IMR-90 (cell line): ENCODE results near the gene KCNK15. TPM values are rescaled to one million over a fixed set of nuclear protein-coding genes. Genes with fewer than 3 reads are reported as not detected.

Source experiments
- ATAC-seq: fragments of 200-7000 bp; cut with Tn5 transposase; 2 replicates; pipeline ENCODE4 v1.9.1; 2020; ENCODE audit warnings: low read depth, mild to moderate bottlenecking, moderate library complexity
- BruUV-seq: library from RNA; stranded (reverse); fragments of 400-500 nt; replicated peaks from 2 replicates; lab custom pipeline; 2021; lab: Mats Ljungman, UMichigan
- CTCF ChIA-PET: fragments of 300-600 bp; formaldehyde crosslinking; extraction: SDS; loops from one replicate; lab custom pipeline; 2021; ENCODE audit warnings: antibody characterized with exemption; lab: Yijun Ruan, JAX
- POLR2A ChIA-PET: fragments of 300-600 bp; sonication (Branson Sonifier 250); formaldehyde crosslinking; loops from one replicate; lab custom pipeline; 2022; ENCODE audit warnings: antibody characterized with exemption; ENCODE audit not compliant: unreplicated experiment; lab: Charles Lee
- DNase-seq: peaks from one replicate; pipeline ENCODE4 v3.0.0; 2013
- H2AFZ ChIP-seq: replicated peaks from 2 replicates; pipeline ENCODE3; 2013; ENCODE audit warnings: low read length, mild to moderate bottlenecking; ENCODE audit not compliant: poor library complexity
- H2AK5ac ChIP-seq: 2 replicates; pipeline ENCODE4 v1.6.1; 2013; ENCODE audit warnings: low read depth, low read length, inconsistent platforms
- H2AK9ac ChIP-seq: replicated peaks from 2 replicates; pipeline ENCODE3; 2013; ENCODE audit warnings: mild to moderate bottlenecking, low read depth, low read length, moderate library complexity; ENCODE audit not compliant: poor library complexity
- H2BK120ac ChIP-seq: 2 replicates; pipeline ENCODE4 v1.6.1; 2013; ENCODE audit warnings: low read depth, low read length, inconsistent platforms
- H2BK15ac ChIP-seq: 3 replicates; pipeline ENCODE4 v1.6.1; 2013; ENCODE audit warnings: low read depth, low read length, inconsistent platforms
- H2BK20ac ChIP-seq: 2 replicates; pipeline ENCODE4 v1.6.1; 2013; ENCODE audit warnings: low read depth, mild to moderate bottlenecking, inconsistent platforms, low read length, moderate library complexity
- H2BK5ac ChIP-seq: 2 replicates; pipeline ENCODE4 v1.6.1; 2013; ENCODE audit warnings: mild to moderate bottlenecking, low read depth, low read length, inconsistent platforms; ENCODE audit not compliant: poor library complexity, severe bottlenecking
- H3K14ac ChIP-seq: replicated peaks from 2 replicates; pipeline ENCODE4 v1.6.1; 2013; ENCODE audit warnings: low read depth, low read length, inconsistent platforms
- H3K18ac ChIP-seq: 2 replicates; pipeline ENCODE4 v1.6.1; 2013; ENCODE audit warnings: low read depth, low read length, control low read depth
- H3K23ac ChIP-seq: 2 replicates; pipeline ENCODE4 v1.6.1; 2013; ENCODE audit warnings: low read depth, low read length, inconsistent platforms
- H3K27ac ChIP-seq: 2 replicates; pipeline ENCODE4 v1.5.1; 2013; ENCODE audit warnings: mild to moderate bottlenecking, control low read depth, low read length; ENCODE audit not compliant: insufficient read depth
- H3K27me3 ChIP-seq: 2 replicates; pipeline ENCODE4 v1.6.1; 2013; ENCODE audit warnings: low read length; ENCODE audit not compliant: control insufficient read depth, insufficient read depth
- H3K36me3 ChIP-seq: 2 replicates; pipeline ENCODE4 v1.6.1; 2013; ENCODE audit warnings: low read length, mixed read lengths; ENCODE audit not compliant: control insufficient read depth, insufficient read depth
- H3K4ac ChIP-seq: 2 replicates; pipeline ENCODE4 v1.6.1; 2013; ENCODE audit warnings: low read depth, low read length, inconsistent platforms
- H3K4me1 ChIP-seq: 2 replicates; pipeline ENCODE4 v1.6.1; 2013; ENCODE audit warnings: low read length, mixed read lengths; ENCODE audit not compliant: control insufficient read depth, insufficient read depth
- H3K4me2 ChIP-seq: 2 replicates; pipeline ENCODE4 v1.6.1; 2013; ENCODE audit warnings: low read depth, mild to moderate bottlenecking, control low read depth, low read length, moderate library complexity
- H3K4me3 ChIP-seq: 2 replicates; pipeline ENCODE4 v1.5.1; 2013; ENCODE audit warnings: low read depth, mild to moderate bottlenecking, control low read depth, low read length, moderate library complexity; ENCODE audit not compliant: insufficient read depth
- H3K56ac ChIP-seq: 2 replicates; pipeline ENCODE4 v1.6.1; 2013; ENCODE audit warnings: low read length, inconsistent platforms; ENCODE audit not compliant: insufficient read depth; ENCODE audit errors: extremely low read depth
- H3K79me1 ChIP-seq, 2 experiments: 2 replicates each; pipeline ENCODE4 v1.6.1; 2013; ENCODE audit warnings: low read length in 2 of 2, inconsistent platforms in 1 of 2, low read depth in 1 of 2
- H3K9ac ChIP-seq: 2 replicates; pipeline ENCODE4 v1.6.1; 2013; ENCODE audit warnings: low read depth, low read length, control low read depth
- H3K9me1 ChIP-seq: 2 replicates; pipeline ENCODE4 v1.6.1; 2013; ENCODE audit warnings: low read length, inconsistent platforms; ENCODE audit not compliant: insufficient read depth
- H3K9me3 ChIP-seq: 2 replicates; pipeline ENCODE4 v1.6.1; 2013; ENCODE audit warnings: low read length; ENCODE audit not compliant: control insufficient read depth, insufficient read depth
- H4K20me1 ChIP-seq: 2 replicates; pipeline ENCODE4 v1.6.1; 2013; ENCODE audit warnings: low read length, inconsistent platforms; ENCODE audit not compliant: insufficient read depth
- H4K5ac ChIP-seq: 2 replicates; pipeline ENCODE4 v1.6.1; 2013; ENCODE audit warnings: mild to moderate bottlenecking, low read depth, low read length, control low read depth
- H4K8ac ChIP-seq, 2 experiments: 2 replicates each; pipeline ENCODE4 v1.6.1; 2013; ENCODE audit warnings: low read depth in 2 of 2, low read length in 2 of 2, control low read depth in 1 of 2, inconsistent platforms in 1 of 2
- H4K91ac ChIP-seq: 2 replicates; pipeline ENCODE4 v1.6.1; 2013; ENCODE audit warnings: low read depth, low read length, inconsistent platforms; ENCODE audit not compliant: insufficient read depth
- BHLHE40 ChIP-seq: fragments of 150-350 bp; IDR thresholded peaks from 2 replicates; pipeline ENCODE4 v1.6.1; 2016; ENCODE audit warnings: mild to moderate bottlenecking, low read depth, low read length
- CEBPB ChIP-seq: IDR thresholded peaks from 2 replicates; pipeline ENCODE4 v1.6.1; 2012; ENCODE audit warnings: low read depth, low read length, improper control_type of control experiment
- CHD1 ChIP-seq: IDR thresholded peaks from 2 replicates; pipeline ENCODE4 v1.6.1; 2012; ENCODE audit warnings: low read depth, low read length, improper control_type of control experiment
- FOS ChIP-seq: fragments of 150-350 bp; IDR thresholded peaks from 2 replicates; pipeline ENCODE4 v1.6.1; 2016; ENCODE audit warnings: low read depth, low read length
- MAFK ChIP-seq: IDR thresholded peaks from 2 replicates; pipeline ENCODE4 v1.6.1; 2012; ENCODE audit warnings: low read depth, low read length, improper control_type of control experiment
- MAZ ChIP-seq: IDR thresholded peaks from 2 replicates; pipeline ENCODE4 v1.6.1; 2012; ENCODE audit warnings: low read depth, mild to moderate bottlenecking, low read length, improper control_type of control experiment, moderate library complexity, borderline replicate concordance
- MXI1 ChIP-seq: IDR thresholded peaks from 2 replicates; pipeline ENCODE4 v1.6.1; 2012; ENCODE audit warnings: low read depth, mild to moderate bottlenecking, low read length, moderate library complexity, borderline replicate concordance
- POLR2A ChIP-seq: IDR thresholded peaks from 2 replicates; pipeline ENCODE4 v1.6.1; 2012; ENCODE audit warnings: mild to moderate bottlenecking, low read depth, low read length
- RAD21 ChIP-seq: IDR thresholded peaks from 2 replicates; pipeline ENCODE4 v1.6.1; 2012; ENCODE audit warnings: low read length, improper control_type of control experiment
- RCOR1 ChIP-seq: IDR thresholded peaks from 2 replicates; pipeline ENCODE4 v1.6.1; 2012; ENCODE audit warnings: mild to moderate bottlenecking, low read length, improper control_type of control experiment; ENCODE audit not compliant: insufficient replicate concordance
- RFX5 ChIP-seq: IDR thresholded peaks from 2 replicates; pipeline ENCODE4 v1.8.0; 2012; ENCODE audit warnings: low read depth, mild to moderate bottlenecking, low read length, moderate library complexity
- SMC3 ChIP-seq: fragments of 150-350 bp; IDR thresholded peaks from 2 replicates; pipeline ENCODE4 v1.6.1; 2016; ENCODE audit warnings: low read depth, mild to moderate bottlenecking, antibody characterized with exemption, low read length, moderate library complexity
- USF2 ChIP-seq: fragments of 150-350 bp; IDR thresholded peaks from 2 replicates; pipeline ENCODE4 v1.6.1; 2017; ENCODE audit warnings: mild to moderate bottlenecking, antibody characterized with exemption, low read length, low read depth
- WGBS, 2 experiments: methylation state at CpG; one replicate each; pipeline versions ENCODE4 v1.1.5 to v1.1.7; 2013; ENCODE audit warnings: missing lambda C conversion rate in 2 of 2; ENCODE audit not compliant: insufficient read length in 1 of 2; ENCODE audit errors: extremely low coverage in 2 of 2; 5-methylcytosine and 5-hydroxymethylcytosine counted together
- dilution Hi-C: fragments of 300-500 bp; cut with HindIII; formaldehyde crosslinking; loops from one replicate; pipeline ENCODE4 v1.14.3; 2018; ENCODE audit warnings: low sequenced_read_pairs; ENCODE audit not compliant: unreplicated experiment
- in situ Hi-C: fragments of 300-500 bp; cut with MboI; formaldehyde crosslinking; loops from 3 replicates; pipeline ENCODE4 v1.14.3; 2019; ENCODE audit warnings: low sequenced_read_pairs, inconsistent platforms, mixed read lengths
- intact Hi-C: fragments of 100-400 bp; cut with micrococcal nuclease; formaldehyde crosslinking; loops from 2 replicates; pipeline ENCODE4 v1.10.0; 2022
- polyA plus RNA-seq, 3 experiments: library from polyadenylated mRNA; depleted of rRNA; stranded (reverse); fragments of >200 nt; gene quantifications; 2 replicates each; pipeline ENCODE4 v1.2.3, GENCODE V29; 2012; ENCODE audit warnings: low replicate concordance in 1 of 3
- total RNA-seq: library from RNA; depleted of rRNA; stranded (reverse); fragments of >200 nt; gene quantifications from 2 replicates; pipeline ENCODE4 v1.2.3, GENCODE V29; 2012
- TF ChIP-seq, protein P1 (sequence below): fragments of 150-350 bp; IDR thresholded peaks from 2 replicates; pipeline ENCODE4 v1.6.1; 2016; ENCODE audit warnings: low read depth, mild to moderate bottlenecking, low read length, moderate library complexity, borderline replicate concordance

Gene KCNK15
- total and polyA plus RNA-seq, 2 of the 4 experiments (the other 2 are of a cell fraction) = not detected

GRCh38 chr20:44701118-44701857 lies 44.4 kb upstream of the KCNK15 start:
- no peaks in the 10 kb centered on the region for H3K36me3 ChIP-seq
- H3K27me3 ChIP-seq = no peaks in the 10 kb centered on the region
- peak overlapping the region; percentile 50; the same call in 1 of the 2 replicates for H4K91ac ChIP-seq
- intact Hi-C loops (no loop called here), in situ Hi-C loops (no loop called here), dilution Hi-C loops (no loop called here)
- peaks cover 42% of the 10 kb centered on the region for H3K4me1 ChIP-seq
- H3K14ac ChIP-seq = peak overlapping the region; percentile 63; the same call in 1 of the 2 replicates
- peak overlapping the region; percentile 94 for H2AK5ac ChIP-seq
- peak overlapping the region; percentile 2 for H3K18ac ChIP-seq
- peaks cover 2% of the 10 kb centered on the region; the same call in 1 of the 2 replicates for H3K9me3 ChIP-seq
- H3K9ac ChIP-seq = no peak overlapping the region
- ChIA-PET CTCF (interaction anchor here (1.0 to 3.8 kb wide), 2 partner anchors 11 to 32 kb away, joined by 3 to 12 read pairs; no protein-coding TSS in a partner anchor), POLR2A (no interaction called here)
- peak overlapping the region; percentile 64 for H2BK120ac ChIP-seq
- peak overlapping the region; percentile 34; the same call in 1 of the 3 replicates for H2BK15ac ChIP-seq
- no peak overlapping the region for H2BK5ac ChIP-seq
- H3K4me2 ChIP-seq = no peak overlapping the region
- H3K56ac ChIP-seq = no peak overlapping the region
- no TSS peak for BruUV-seq
- H3K4me3 ChIP-seq = no peak overlapping the region
- WGBS, 2 experiments = 50% methylated on average over 2 of the region's 15 CpGs; no CpG with 5 or more reads in 1 of the 2 experiments
- no peaks in the 10 kb centered on the region for H3K79me1 ChIP-seq
- H4K20me1 ChIP-seq = no peaks in the 10 kb centered on the region
- DNase-seq (peak; percentile 19), ATAC-seq (peak; percentile 6)
- peak overlapping the region; percentile 36 for H2AFZ ChIP-seq
- no peak overlapping the region for H3K23ac ChIP-seq
- peak overlapping the region in 1 of 2 experiments; percentile 9; a peak in 1 of 4 replicates for H4K8ac ChIP-seq
- no peak overlapping the region; the same call in 1 of the 2 replicates for H3K27ac ChIP-seq
- H3K4ac ChIP-seq = peak overlapping the region; percentile 46
- H3K9me1 ChIP-seq = peaks cover 8% of the 10 kb centered on the region; the same call in 1 of the 2 replicates
- H4K5ac ChIP-seq = peak overlapping the region; percentile 30; the same call in 1 of the 2 replicates
- H2AK9ac ChIP-seq = peak overlapping the region; percentile 73
- H2BK20ac ChIP-seq = peak overlapping the region; percentile 37; the same call in 1 of the 2 replicates
- TF ChIP-seq MXI1 = no peak
- TF ChIP-seq BHLHE40 = no peak
- no peak for TF ChIP-seq CHD1
- TF ChIP-seq POLR2A = no peak
- TF ChIP-seq USF2 = no peak
- TF ChIP-seq MAZ = no peak
- no peak for TF ChIP-seq CEBPB
- TF ChIP-seq SMC3 = no peak
- TF ChIP-seq, protein P1, sequence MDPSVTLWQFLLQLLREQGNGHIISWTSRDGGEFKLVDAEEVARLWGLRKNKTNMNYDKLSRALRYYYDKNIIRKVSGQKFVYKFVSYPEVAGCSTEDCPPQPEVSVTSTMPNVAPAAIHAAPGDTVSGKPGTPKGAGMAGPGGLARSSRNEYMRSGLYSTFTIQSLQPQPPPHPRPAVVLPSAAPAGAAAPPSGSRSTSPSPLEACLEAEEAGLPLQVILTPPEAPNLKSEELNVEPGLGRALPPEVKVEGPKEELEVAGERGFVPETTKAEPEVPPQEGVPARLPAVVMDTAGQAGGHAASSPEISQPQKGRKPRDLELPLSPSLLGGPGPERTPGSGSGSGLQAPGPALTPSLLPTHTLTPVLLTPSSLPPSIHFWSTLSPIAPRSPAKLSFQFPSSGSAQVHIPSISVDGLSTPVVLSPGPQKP = no peak
- no peak for TF ChIP-seq RCOR1
- TF ChIP-seq MAFK = no peak
- no peak for TF ChIP-seq RAD21
- TF ChIP-seq FOS = no peak
- no peak for TF ChIP-seq RFX5
